Measurements from ENCODE around the gene AIMP2. TPM values are rescaled to one million over a fixed set of nuclear protein-coding genes. Genes with fewer than 3 reads are reported as not detected.
"Not testable (repeated sequence)": the region's sequence is repeated elsewhere in the genome, so short reads cannot be mapped to it uniquely, and the experiment has no call there.

The AIMP2 gene
- polyA plus RNA-seq (2013) = 61.7 and 61.9 TPM in 2 replicates

DNA sequence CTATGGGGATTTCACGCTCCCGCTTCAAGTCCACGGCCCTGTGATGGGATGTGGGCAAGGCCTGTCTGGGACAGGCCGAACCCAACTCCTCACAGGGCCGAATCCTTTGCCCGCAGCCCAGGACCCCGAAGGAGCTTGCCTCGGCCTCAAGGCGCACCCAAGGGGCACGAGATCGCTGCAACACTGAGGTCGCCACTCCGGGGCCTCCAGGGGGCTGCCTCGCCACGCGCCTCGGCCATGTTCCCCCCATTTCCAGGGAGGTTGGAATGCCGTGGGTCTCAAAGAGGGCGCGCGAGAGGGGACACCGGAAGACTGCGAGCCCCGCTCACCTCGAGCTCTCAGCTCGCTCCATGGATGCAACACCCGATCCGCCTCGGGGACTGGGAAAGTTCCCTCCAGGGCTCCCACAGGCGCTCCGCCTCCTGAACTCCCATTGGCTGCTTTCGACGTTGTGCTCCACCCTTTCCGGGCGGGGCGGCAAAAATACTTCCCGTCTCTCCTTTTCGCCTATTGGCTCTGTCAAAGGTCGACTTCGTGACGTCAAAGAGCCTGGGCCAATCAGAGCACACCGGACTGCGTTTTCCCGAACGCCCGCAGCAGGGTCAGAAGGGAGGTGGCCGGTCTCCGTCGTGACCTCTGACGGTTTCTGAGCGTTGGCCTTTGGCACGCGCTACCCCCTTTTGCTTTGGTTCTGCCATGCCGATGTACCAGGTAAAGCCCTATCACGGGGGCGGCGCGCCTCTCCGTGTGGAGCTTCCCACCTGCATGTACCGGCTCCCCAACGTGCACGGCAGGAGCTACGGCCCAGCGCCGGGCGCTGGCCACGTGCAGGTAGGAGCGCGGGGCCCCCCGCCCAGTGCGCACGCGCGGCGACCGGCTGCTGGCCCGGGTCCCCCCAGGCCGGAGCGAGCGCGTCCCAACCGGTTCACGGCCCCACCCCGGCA, at the start of gene AIMP2, which contains the start of gene PMS2:
Gene AIMP2 (plus strand): TSS at position 605 of the 944 bp plus-strand sequence. CDS start 92 bp downstream, at position 697.
Gene PMS2 (minus strand): TSS at position 382 of the 944 bp plus-strand sequence. CDS start 30 bp downstream, at position 352.
- peak within 1 kb of the TSS; percentile 92 for H2AFZ ChIP-seq (ENCODE audit: insufficient read depth, low read length, poor library complexity)
- H4K12ac ChIP-seq (ENCODE audit: low read depth, low read length) = peak within 1 kb of the TSS; percentile 95
- H3K36me3 ChIP-seq (ENCODE audit: control insufficient read depth in 1 of 2, insufficient read depth in 2 of 2, low read length in 2 of 2) = peaks cover 0 to 5% of the 10 kb centered on the region in 2 experiments
- H4K8ac ChIP-seq (ENCODE audit: low read depth, low read length) = peak within 1 kb of the TSS; percentile 90
- H3K4me1 ChIP-seq (ENCODE audit: control insufficient read depth in 1 of 2, insufficient read depth in 2 of 2, low read length in 2 of 2) = peaks cover 2% of the 10 kb centered on the region in 2 experiments
- peak within 1 kb of the TSS; percentile 65 for H2BK5ac ChIP-seq (ENCODE audit: low read depth, low read length, poor library complexity)
- DNase-seq = peak; percentile 100
- H3K79me1 ChIP-seq (ENCODE audit: low read length) = peaks cover 9% of the 10 kb centered on the region
- peak within 1 kb of the TSS; percentile 85 for H3K4me3 ChIP-seq (ENCODE audit: low read depth, low read length)
- H3K27ac ChIP-seq (ENCODE audit: low read depth, low read length) = peak within 1 kb of the TSS; percentile 93
- H3K27me3 ChIP-seq (ENCODE audit: insufficient read depth, low read length) = no peaks in the 10 kb centered on the region
- peak within 1 kb of the TSS; percentile 74 for H3K4me2 ChIP-seq (ENCODE audit: low read length)
- no CpG with 5 or more reads among the region's 84 CpGs for WGBS (ENCODE audit: extremely low coverage, insufficient coverage, insufficient read length)
- peak within 1 kb of the TSS; percentile 92 for H3K9ac ChIP-seq (ENCODE audit: low read length)
- peak within 1 kb of the TSS; percentile 1 for H2AK5ac ChIP-seq (ENCODE audit: low read length)
- peak within 1 kb of the TSS; percentile 76 for H3K18ac ChIP-seq (ENCODE audit: low read length)
- H3K79me2 ChIP-seq (ENCODE audit: control insufficient read depth, insufficient read depth, low read length, poor library complexity) = peaks cover 5% of the 10 kb centered on the region
- no peaks in the 10 kb centered on the region for H3K9me3 ChIP-seq (ENCODE audit: insufficient read depth, low read depth, low read length)
- H2BK120ac ChIP-seq (ENCODE audit: insufficient read depth, low read length, poor library complexity) = peak within 1 kb of the TSS; percentile 82
- no peak within 1 kb of the TSS for H3K23ac ChIP-seq (ENCODE audit: low read length)
- peak within 1 kb of the TSS; percentile 41 for H3K4ac ChIP-seq (ENCODE audit: low read depth, low read length)
- H3K14ac ChIP-seq (ENCODE audit: low read length) = peak within 1 kb of the TSS; percentile 96
- H4K91ac ChIP-seq (ENCODE audit: low read depth, low read length) = peak within 1 kb of the TSS; percentile 62
- no peak within 1 kb of the TSS for H2BK12ac ChIP-seq (ENCODE audit: low read length)

DNA sequence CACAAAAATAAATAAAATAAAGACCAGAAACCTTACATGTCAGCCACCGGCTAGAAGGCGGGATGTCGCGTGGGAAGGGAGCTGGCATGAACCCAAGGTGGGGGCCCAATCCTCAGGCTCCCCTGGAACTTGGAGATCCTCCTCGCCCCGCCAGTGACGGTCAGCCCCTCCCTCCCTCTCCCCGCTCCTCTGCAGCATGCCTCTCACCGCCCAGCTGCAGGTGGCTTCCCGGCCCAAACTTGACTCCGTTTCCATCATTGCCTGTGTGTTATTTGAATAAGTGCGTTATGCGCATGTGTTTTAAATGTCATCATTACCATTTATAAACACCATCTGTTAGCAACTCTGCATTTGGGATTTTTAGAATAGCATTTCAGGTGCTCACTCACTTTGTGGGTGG, 45.9 kb upstream of the AIMP2 start:
- H3K36me3 ChIP-seq (ENCODE audit: control insufficient read depth in 1 of 2, insufficient read depth in 2 of 2, low read length in 2 of 2); H4K12ac ChIP-seq (ENCODE audit: low read depth, low read length); H2BK120ac ChIP-seq (ENCODE audit: insufficient read depth, low read length, poor library complexity); H2BK5ac ChIP-seq (ENCODE audit: low read depth, low read length, poor library complexity); H3K4me1 ChIP-seq (ENCODE audit: control insufficient read depth in 1 of 2, insufficient read depth in 2 of 2, low read length in 2 of 2); H3K79me2 ChIP-seq (ENCODE audit: control insufficient read depth, insufficient read depth, low read length, poor library complexity); H3K27me3 ChIP-seq (ENCODE audit: insufficient read depth, low read length); H2AK5ac ChIP-seq (ENCODE audit: low read length); H3K23ac ChIP-seq (ENCODE audit: low read length); H3K9me3 ChIP-seq (ENCODE audit: insufficient read depth, low read depth, low read length); H4K8ac ChIP-seq (ENCODE audit: low read depth, low read length); H3K27ac ChIP-seq (ENCODE audit: low read depth, low read length); H3K79me1 ChIP-seq (ENCODE audit: low read length); H3K4ac ChIP-seq (ENCODE audit: low read depth, low read length); DNase-seq; H3K4me2 ChIP-seq (ENCODE audit: low read length); H2BK12ac ChIP-seq (ENCODE audit: low read length); H3K4me3 ChIP-seq (ENCODE audit: low read depth, low read length); H2AFZ ChIP-seq (ENCODE audit: insufficient read depth, low read length, poor library complexity); H3K9ac ChIP-seq (ENCODE audit: low read length); H4K91ac ChIP-seq (ENCODE audit: low read depth, low read length); H3K14ac ChIP-seq (ENCODE audit: low read length); H3K18ac ChIP-seq (ENCODE audit: low read length): not testable (repeated sequence)
- no CpG with 5 or more reads among the region's 13 CpGs for WGBS (ENCODE audit: extremely low coverage, insufficient coverage, insufficient read length)

- not testable (repeated sequence) for H2AK5ac ChIP-seq (ENCODE audit: low read length); H2BK12ac ChIP-seq (ENCODE audit: low read length); H2BK120ac ChIP-seq (ENCODE audit: insufficient read depth, low read length, poor library complexity); H3K79me2 ChIP-seq (ENCODE audit: control insufficient read depth, insufficient read depth, low read length, poor library complexity); DNase-seq; H3K79me1 ChIP-seq (ENCODE audit: low read length); H3K27ac ChIP-seq (ENCODE audit: low read depth, low read length); H3K14ac ChIP-seq (ENCODE audit: low read length); H4K8ac ChIP-seq (ENCODE audit: low read depth, low read length); H3K4ac ChIP-seq (ENCODE audit: low read depth, low read length); H3K36me3 ChIP-seq (ENCODE audit: control insufficient read depth in 1 of 2, insufficient read depth in 2 of 2, low read length in 2 of 2); H3K9ac ChIP-seq (ENCODE audit: low read length); H3K27me3 ChIP-seq (ENCODE audit: insufficient read depth, low read length); H3K9me3 ChIP-seq (ENCODE audit: insufficient read depth, low read depth, low read length); H2BK5ac ChIP-seq (ENCODE audit: low read depth, low read length, poor library complexity); H3K4me3 ChIP-seq (ENCODE audit: low read depth, low read length); H3K4me2 ChIP-seq (ENCODE audit: low read length); H3K23ac ChIP-seq (ENCODE audit: low read length); H2AFZ ChIP-seq (ENCODE audit: insufficient read depth, low read length, poor library complexity); H4K12ac ChIP-seq (ENCODE audit: low read depth, low read length); H4K91ac ChIP-seq (ENCODE audit: low read depth, low read length); H3K18ac ChIP-seq (ENCODE audit: low read length); H3K4me1 ChIP-seq (ENCODE audit: control insufficient read depth in 1 of 2, insufficient read depth in 2 of 2, low read length in 2 of 2)
- WGBS (ENCODE audit: extremely low coverage, insufficient coverage, insufficient read length) = no CpG with 5 or more reads among the region's 7 CpGs
Measured at GRCh38 chr7:5963810-5964209, 45.3 kb upstream of the AIMP2 start.

- not testable (repeated sequence) for H2AFZ ChIP-seq (ENCODE audit: insufficient read depth, low read length, poor library complexity); H3K79me1 ChIP-seq (ENCODE audit: low read length); H3K9me3 ChIP-seq (ENCODE audit: insufficient read depth, low read depth, low read length); H4K8ac ChIP-seq (ENCODE audit: low read depth, low read length); H2BK120ac ChIP-seq (ENCODE audit: insufficient read depth, low read length, poor library complexity); H2BK12ac ChIP-seq (ENCODE audit: low read length); H3K27ac ChIP-seq (ENCODE audit: low read depth, low read length); H2AK5ac ChIP-seq (ENCODE audit: low read length); H4K12ac ChIP-seq (ENCODE audit: low read depth, low read length); H3K23ac ChIP-seq (ENCODE audit: low read length); H3K36me3 ChIP-seq (ENCODE audit: control insufficient read depth in 1 of 2, insufficient read depth in 2 of 2, low read length in 2 of 2); H2BK5ac ChIP-seq (ENCODE audit: low read depth, low read length, poor library complexity); H3K9ac ChIP-seq (ENCODE audit: low read length); H3K4ac ChIP-seq (ENCODE audit: low read depth, low read length); H3K4me1 ChIP-seq (ENCODE audit: control insufficient read depth in 1 of 2, insufficient read depth in 2 of 2, low read length in 2 of 2); H3K79me2 ChIP-seq (ENCODE audit: control insufficient read depth, insufficient read depth, low read length, poor library complexity); H3K4me3 ChIP-seq (ENCODE audit: low read depth, low read length); H3K27me3 ChIP-seq (ENCODE audit: insufficient read depth, low read length); H3K14ac ChIP-seq (ENCODE audit: low read length); H3K18ac ChIP-seq (ENCODE audit: low read length); DNase-seq; H4K91ac ChIP-seq (ENCODE audit: low read depth, low read length)
- H3K4me2 ChIP-seq (ENCODE audit: low read length) = peak within 1 kb of the TSS; percentile 47
- WGBS (ENCODE audit: extremely low coverage, insufficient coverage, insufficient read length) = no CpG with 5 or more reads among the region's 43 CpGs
Measured at GRCh38 chr7:5970347-5970911, 38.6 kb upstream of the AIMP2 start, which contains the start of gene RSPH10B. TSS of gene RSPH10B (minus strand) at chr7:5970689. CDS start at chr7:5967116, 3,573 bp downstream.
